ENCODE measurements around the gene FBXL3.

GRCh38 chr13:77019756-77020155 lies 7.2 kb downstream of the FBXL3 start:
- TF ChIP-seq EZH2 (optimal IDR thresholded peaks at IDR 0.05; ENCODE audit: low read depth, low read length) (no peak), EZH2phosphoT487 (IDR thresholded peaks at IDR 0.05; ENCODE audit: low read length) (no peak)
- TF ChIP-seq, protein P1, sequence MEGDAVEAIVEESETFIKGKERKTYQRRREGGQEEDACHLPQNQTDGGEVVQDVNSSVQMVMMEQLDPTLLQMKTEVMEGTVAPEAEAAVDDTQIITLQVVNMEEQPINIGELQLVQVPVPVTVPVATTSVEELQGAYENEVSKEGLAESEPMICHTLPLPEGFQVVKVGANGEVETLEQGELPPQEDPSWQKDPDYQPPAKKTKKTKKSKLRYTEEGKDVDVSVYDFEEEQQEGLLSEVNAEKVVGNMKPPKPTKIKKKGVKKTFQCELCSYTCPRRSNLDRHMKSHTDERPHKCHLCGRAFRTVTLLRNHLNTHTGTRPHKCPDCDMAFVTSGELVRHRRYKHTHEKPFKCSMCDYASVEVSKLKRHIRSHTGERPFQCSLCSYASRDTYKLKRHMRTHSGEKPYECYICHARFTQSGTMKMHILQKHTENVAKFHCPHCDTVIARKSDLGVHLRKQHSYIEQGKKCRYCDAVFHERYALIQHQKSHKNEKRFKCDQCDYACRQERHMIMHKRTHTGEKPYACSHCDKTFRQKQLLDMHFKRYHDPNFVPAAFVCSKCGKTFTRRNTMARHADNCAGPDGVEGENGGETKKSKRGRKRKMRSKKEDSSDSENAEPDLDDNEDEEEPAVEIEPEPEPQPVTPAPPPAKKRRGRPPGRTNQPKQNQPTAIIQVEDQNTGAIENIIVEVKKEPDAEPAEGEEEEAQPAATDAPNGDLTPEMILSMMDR (IDR thresholded peaks at IDR 0.05; ENCODE audit: low read length), result no peak

All from MM.1S (cell line).